ENCODE results near the gene FARP2.

FARP2 gene

GRCh38 chr2:241483305-241483704 is 127.2 kb downstream of the FARP2 start:
- no peak overlapping the region for H3K4me3 Mint-ChIP-seq
- H3K27ac Mint-ChIP-seq: no peak overlapping the region
- H3K36me3 Mint-ChIP-seq (ENCODE audit: low read depth): peaks cover 9% of the 10 kb centered on the region
- no peaks in the 10 kb centered on the region for H3K9me3 Mint-ChIP-seq
- no peaks in the 10 kb centered on the region for H3K27me3 Mint-ChIP-seq
- no peaks in the 10 kb centered on the region for H3K4me1 Mint-ChIP-seq (ENCODE audit: low read depth)

- Mint-ChIP-seq H3K36me3 (ENCODE audit: low read depth) (peaks cover 6% of the 10 kb centered on the region), H3K27me3 (no peaks in the 10 kb centered on the region), H3K4me1 (ENCODE audit: low read depth) (no peaks in the 10 kb centered on the region), H3K4me3 (no peak overlapping the region), H3K27ac (no peak overlapping the region), H3K9me3 (no peaks in the 10 kb centered on the region)
Observed at GRCh38 chr2:241485172-241485911, 129.3 kb downstream of the FARP2 start.

- peaks cover 6% of the 10 kb centered on the region for H3K36me3 Mint-ChIP-seq (ENCODE audit: low read depth)
- no peaks in the 10 kb centered on the region for H3K27me3 Mint-ChIP-seq
- H3K4me1 Mint-ChIP-seq (ENCODE audit: low read depth): no peaks in the 10 kb centered on the region
- no peaks in the 10 kb centered on the region for H3K9me3 Mint-ChIP-seq
- no peak overlapping the region for H3K4me3 Mint-ChIP-seq
- no peak overlapping the region for H3K27ac Mint-ChIP-seq
Observed at GRCh38 chr2:241489088-241489487, 133.0 kb downstream of the FARP2 start.

GRCh38 chr2:241489733-241490680 is 133.9 kb downstream of the FARP2 start:
- Mint-ChIP-seq H3K36me3 (ENCODE audit: low read depth) (peaks cover 9% of the 10 kb centered on the region), H3K4me1 (ENCODE audit: low read depth) (no peaks in the 10 kb centered on the region), H3K27ac (no peak overlapping the region), H3K9me3 (no peaks in the 10 kb centered on the region), H3K27me3 (no peaks in the 10 kb centered on the region), H3K4me3 (no peak overlapping the region)

- Mint-ChIP-seq H3K27me3 (no peaks in the 10 kb centered on the region), H3K36me3 (ENCODE audit: low read depth) (peaks cover 13% of the 10 kb centered on the region), H3K4me3 (no peak overlapping the region), H3K4me1 (ENCODE audit: low read depth) (no peaks in the 10 kb centered on the region), H3K9me3 (no peaks in the 10 kb centered on the region), H3K27ac (no peak overlapping the region)
Observed at GRCh38 chr2:241490825-241491506, 134.9 kb downstream of the FARP2 start.

GRCh38 chr2:241491549-241492173 is 135.6 kb downstream of the FARP2 start:
- no peak overlapping the region for H3K27ac Mint-ChIP-seq
- H3K36me3 Mint-ChIP-seq (ENCODE audit: low read depth): peaks cover 15% of the 10 kb centered on the region
- no peak overlapping the region for H3K4me3 Mint-ChIP-seq
- no peaks in the 10 kb centered on the region for H3K4me1 Mint-ChIP-seq (ENCODE audit: low read depth)
- no peaks in the 10 kb centered on the region for H3K9me3 Mint-ChIP-seq
- H3K27me3 Mint-ChIP-seq: no peaks in the 10 kb centered on the region

GRCh38 chr2:241492174-241492565 is 136.1 kb downstream of the FARP2 start:
- Mint-ChIP-seq H3K27ac (no peak overlapping the region), H3K4me3 (no peak overlapping the region), H3K36me3 (ENCODE audit: low read depth) (peaks cover 12% of the 10 kb centered on the region)

GRCh38 chr2:241493092-241493491 is 137.0 kb downstream of the FARP2 start:
- H3K9me3 Mint-ChIP-seq: no peaks in the 10 kb centered on the region
- H3K36me3 Mint-ChIP-seq (ENCODE audit: low read depth): peaks cover 12% of the 10 kb centered on the region
- no peaks in the 10 kb centered on the region for H3K4me1 Mint-ChIP-seq (ENCODE audit: low read depth)
- H3K27ac Mint-ChIP-seq: no peak overlapping the region
- no peaks in the 10 kb centered on the region for H3K27me3 Mint-ChIP-seq
- no peak overlapping the region for H3K4me3 Mint-ChIP-seq

More at GRCh38 chr2:241492174-241492565, 136.1 kb downstream of the FARP2 start:
- no peaks in the 10 kb centered on the region for H3K4me1 Mint-ChIP-seq (ENCODE audit: low read depth)
- H3K27me3 Mint-ChIP-seq: no peaks in the 10 kb centered on the region
- no peaks in the 10 kb centered on the region for H3K9me3 Mint-ChIP-seq

- Mint-ChIP-seq H3K27me3 (no peaks in the 10 kb centered on the region), H3K27ac (no peak overlapping the region), H3K4me1 (ENCODE audit: low read depth) (no peaks in the 10 kb centered on the region), H3K36me3 (ENCODE audit: low read depth) (peaks cover 12% of the 10 kb centered on the region), H3K4me3 (no peak overlapping the region), H3K9me3 (no peaks in the 10 kb centered on the region)
Observed at GRCh38 chr2:241494311-241494908, 138.3 kb downstream of the FARP2 start.

- Mint-ChIP-seq H3K27ac (no peak overlapping the region), H3K36me3 (ENCODE audit: low read depth) (peaks cover 12% of the 10 kb centered on the region), H3K4me1 (ENCODE audit: low read depth) (no peaks in the 10 kb centered on the region), H3K9me3 (no peaks in the 10 kb centered on the region), H3K4me3 (no peak overlapping the region), H3K27me3 (no peaks in the 10 kb centered on the region)
Observed at GRCh38 chr2:241495172-241496002, 139.3 kb downstream of the FARP2 start.

- Mint-ChIP-seq H3K27ac (no peak overlapping the region), H3K9me3 (no peaks in the 10 kb centered on the region), H3K4me1 (ENCODE audit: low read depth) (no peaks in the 10 kb centered on the region), H3K27me3 (no peaks in the 10 kb centered on the region), H3K36me3 (ENCODE audit: low read depth) (peaks cover 12% of the 10 kb centered on the region), H3K4me3 (no peak overlapping the region)
Observed at GRCh38 chr2:241496003-241496707, 140.1 kb downstream of the FARP2 start.

- Mint-ChIP-seq H3K27me3 (no peaks in the 10 kb centered on the region), H3K9me3 (no peaks in the 10 kb centered on the region), H3K36me3 (ENCODE audit: low read depth) (peaks cover 12% of the 10 kb centered on the region), H3K4me3 (no peak overlapping the region), H3K4me1 (ENCODE audit: low read depth) (no peaks in the 10 kb centered on the region), H3K27ac (no peak overlapping the region)
Observed at GRCh38 chr2:241496904-241497877, 141.1 kb downstream of the FARP2 start.

Data from stimulated activated naive CD8-positive, alpha-beta T cell treated with anti-CD3 and anti-CD28 coated beads, Interleukin-15, Interleukin-2, amounts not matched to agents 100 ng/mL and 50 ng/mL, for 24 hours (primary cell).